HEK293T (cell line): ENCODE measurements around the gene FRMD1.

Experiments
- ARNT ChIP-seq: fragments of 450-650 bp; IDR thresholded peaks from 2 replicates; pipeline ENCODE4 v1.6.1; 2017; ENCODE audit warnings: mild to moderate bottlenecking
- BHLHE40 ChIP-seq: fragments of 450-650 bp; IDR thresholded peaks from 2 replicates; pipeline ENCODE4 v1.6.1; 2016; ENCODE audit warnings: mild to moderate bottlenecking, moderate library complexity, borderline replicate concordance
- ELF4 ChIP-seq: fragments of 450-650 bp; IDR thresholded peaks from 2 replicates; pipeline ENCODE4 v1.6.1; 2017; ENCODE audit warnings: antibody characterized with exemption
- SUZ12 ChIP-seq: fragments of 450-650 bp; IDR thresholded peaks from 2 replicates; pipeline ENCODE4 v1.6.1; 2016; ENCODE audit warnings: mild to moderate bottlenecking

- TF ChIP-seq ELF4 (no peak), SUZ12 (no peak), ARNT (no peak), BHLHE40 (no peak)
Measured at GRCh38 chr6:168070804-168071203, 8.2 kb downstream of the FRMD1 start.
